GM19193 (cell line): ENCODE measurements around the gene COL23A1.

ENCODE experiments used
- POLR2A ChIP-seq: IDR thresholded peaks from 4 replicates; pipeline ENCODE4 v1.6.1; 2011; ENCODE audit not compliant: insufficient read depth, insufficient read length; ENCODE audit errors: extremely low read depth

Gene COL23A1

DNA sequence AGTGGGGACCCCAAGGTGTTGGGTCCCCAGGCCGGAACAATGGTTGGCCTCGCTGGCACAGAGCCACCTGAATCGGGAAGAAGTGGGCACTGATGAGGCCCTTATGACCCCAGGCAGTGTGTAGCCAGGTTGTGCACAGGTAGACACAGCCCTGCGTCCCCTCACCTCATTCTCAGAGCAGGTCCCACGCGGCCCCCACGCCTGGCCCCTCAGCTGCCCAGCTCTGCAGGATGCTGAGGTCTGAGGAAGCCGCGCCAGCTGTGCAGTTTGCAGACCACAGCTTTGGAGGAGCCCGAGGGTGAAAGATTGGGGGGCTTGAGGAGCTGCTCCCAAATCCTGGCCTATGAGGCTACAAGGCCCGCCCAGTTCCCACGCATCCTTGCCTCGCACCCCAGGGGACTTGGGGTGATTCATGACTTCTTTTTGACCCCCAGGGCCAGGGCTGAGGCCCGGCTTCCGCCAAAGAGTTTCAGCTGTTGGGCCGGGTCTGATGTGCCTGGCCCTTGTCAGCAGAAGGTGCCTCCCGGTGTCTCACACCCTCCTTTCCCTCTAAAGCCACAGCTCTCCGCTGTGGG, 269.8 kb downstream of the COL23A1 start:
- no peak for TF ChIP-seq POLR2A

GRCh38 chr5:178319541-178320041, 270.6 kb downstream of the COL23A1 start:
- TF ChIP-seq POLR2A = no peak

GRCh38 chr5:178318893-178319292, 271.3 kb downstream of the COL23A1 start:
- no peak for TF ChIP-seq POLR2A

DNA sequence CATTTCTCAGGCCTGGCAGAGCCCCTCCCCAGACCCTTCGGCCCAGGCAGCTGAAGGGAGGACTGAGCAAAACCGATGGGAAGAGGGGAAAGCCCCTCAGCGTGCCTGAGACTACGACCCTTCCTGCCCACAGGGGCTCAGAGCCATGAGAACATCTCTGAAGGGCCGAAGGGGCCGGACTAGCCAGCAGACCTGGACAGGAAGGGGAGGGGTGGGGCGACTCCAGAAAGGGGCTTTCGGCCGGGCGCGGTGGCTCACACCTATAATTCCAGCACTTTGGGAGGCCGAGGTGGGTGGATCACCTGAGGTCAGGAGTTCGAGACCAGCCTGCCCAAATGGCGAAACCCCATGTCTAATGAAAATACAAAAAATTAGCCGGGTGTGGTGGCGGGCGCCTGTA, 271.8 kb downstream of the COL23A1 start:
- no peak for TF ChIP-seq POLR2A

DNA sequence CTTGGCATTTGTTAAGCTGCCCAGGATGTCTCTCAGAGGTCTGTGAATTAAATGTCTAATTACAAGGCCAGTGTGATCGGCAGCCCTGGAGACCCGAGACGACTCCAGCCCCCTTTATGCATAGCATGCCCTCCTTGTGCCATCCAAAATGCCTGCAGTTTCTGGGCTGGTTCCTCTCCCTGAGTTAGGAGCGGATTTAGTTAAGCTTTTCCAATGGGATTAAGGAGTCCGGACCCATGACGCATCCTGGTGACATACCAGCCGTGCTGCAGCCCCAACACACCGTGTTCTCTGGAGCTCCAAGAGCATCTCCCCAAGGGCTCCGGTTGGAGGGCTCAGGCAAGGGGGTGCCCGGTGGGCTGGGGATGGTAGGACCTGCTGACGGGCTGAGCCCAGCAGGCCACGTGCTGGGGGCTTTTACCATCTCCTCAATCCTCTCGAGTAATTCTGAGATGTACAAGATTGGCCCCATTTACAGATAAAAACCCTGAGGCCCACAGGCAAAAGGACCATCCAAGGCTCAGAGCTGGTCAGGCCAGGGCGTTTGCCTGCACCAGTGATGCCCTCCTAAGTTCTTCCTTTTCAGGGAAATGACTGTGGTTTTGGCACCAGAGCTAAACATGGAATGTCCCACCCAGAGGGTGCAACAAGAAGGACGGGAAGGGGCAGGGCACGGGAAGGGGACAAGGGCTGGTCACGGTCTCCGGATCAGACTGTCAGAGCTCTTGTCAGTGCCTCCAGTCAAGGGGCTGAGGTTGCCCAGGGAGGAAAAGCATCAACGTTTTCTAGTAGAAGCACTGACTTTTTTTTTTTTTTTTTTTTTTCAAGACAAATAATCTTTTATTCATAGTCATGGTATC, 275.0 kb downstream of the COL23A1 start:
- TF ChIP-seq POLR2A = no peak

- no peak for TF ChIP-seq POLR2A
Observed at GRCh38 chr5:178314061-178314660, 276.0 kb downstream of the COL23A1 start.

DNA sequence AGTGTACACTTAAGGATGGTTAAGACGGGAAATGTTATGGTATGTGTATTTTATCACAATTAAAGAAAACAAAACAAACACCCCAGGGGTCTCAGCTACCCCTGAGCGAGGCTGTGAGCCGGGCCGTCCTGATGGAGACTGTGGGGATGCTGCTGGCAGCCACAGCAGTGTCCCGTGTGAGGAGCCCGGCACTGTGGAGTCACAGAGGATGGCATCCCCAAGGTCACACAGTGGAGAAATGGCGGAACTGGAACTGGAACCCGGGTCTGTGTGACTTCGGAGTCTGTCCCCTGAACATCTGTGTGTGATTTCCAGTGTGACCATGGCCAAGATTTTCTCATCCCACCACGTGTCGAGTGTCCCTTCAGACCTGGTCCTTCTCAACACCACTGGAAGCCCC, 276.9 kb downstream of the COL23A1 start:
- TF ChIP-seq POLR2A = no peak

- TF ChIP-seq POLR2A = no peak
Observed at GRCh38 chr5:178312880-178313282, 277.3 kb downstream of the COL23A1 start.

GRCh38 chr5:178310130-178310865, 279.9 kb downstream of the COL23A1 start:
- TF ChIP-seq POLR2A = no peak

DNA sequence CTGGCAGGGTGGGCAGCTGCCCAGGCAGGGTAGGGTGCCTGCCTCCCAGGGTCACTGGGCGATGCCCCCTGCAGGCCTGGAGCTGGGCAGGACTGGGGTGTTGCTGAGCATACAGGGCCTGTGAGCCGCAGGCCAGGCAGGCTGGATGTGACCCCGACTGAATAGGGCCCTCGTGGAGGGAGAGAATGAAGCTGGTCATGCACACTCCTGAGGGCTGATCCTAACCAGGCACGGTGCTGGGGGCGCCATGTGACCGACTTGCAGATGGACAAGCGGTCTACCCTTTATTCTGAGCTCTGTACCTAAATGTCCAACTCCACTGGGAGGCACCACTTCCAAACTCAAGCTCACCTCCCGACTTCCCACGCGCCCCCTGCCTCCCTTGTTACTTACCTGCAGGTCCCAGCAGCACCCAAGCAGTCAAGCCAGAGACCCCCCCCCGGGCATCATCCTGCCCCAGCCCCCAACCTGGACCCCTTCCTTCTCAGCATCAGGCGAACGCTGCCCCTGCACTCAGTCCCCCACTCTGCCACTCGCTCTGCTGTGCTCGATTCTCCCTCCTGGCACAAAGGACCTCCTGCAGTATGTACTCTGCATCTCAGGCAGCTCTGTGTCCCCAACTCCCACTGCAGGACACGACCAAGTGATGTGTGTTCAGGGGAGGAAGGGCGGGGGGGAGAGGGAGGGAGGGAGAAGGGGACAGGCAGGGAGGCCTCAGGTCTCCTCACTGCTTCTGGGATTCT, 280.8 kb downstream of the COL23A1 start:
- TF ChIP-seq POLR2A = no peak

DNA sequence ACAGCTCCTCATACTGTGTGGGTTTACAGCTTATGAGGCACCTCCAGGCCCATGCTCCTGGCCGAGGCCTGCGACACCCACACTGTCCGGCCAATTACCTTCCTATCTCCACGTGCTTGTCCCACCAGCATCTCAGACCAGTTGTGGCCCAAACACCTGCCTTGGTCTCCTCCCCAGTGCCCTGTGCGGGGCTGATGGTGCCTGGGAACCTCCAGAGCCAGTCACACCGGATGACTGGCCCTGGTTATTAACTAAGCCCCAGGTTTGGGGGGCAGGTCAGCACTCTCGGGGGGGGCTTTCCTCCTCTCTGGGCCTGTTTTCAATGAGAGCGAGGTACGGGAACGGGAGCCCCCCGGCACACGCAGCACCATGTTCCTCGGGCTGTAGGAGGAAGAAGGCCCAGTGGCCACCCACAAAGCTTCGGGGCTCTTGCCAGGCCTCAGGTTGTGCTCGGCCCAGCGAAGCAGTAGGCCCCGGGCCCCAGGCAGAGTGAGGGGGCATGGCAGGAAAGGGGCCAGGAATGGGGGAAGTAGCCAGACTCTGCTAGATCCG, 281.6 kb downstream of the COL23A1 start:
- no peak for TF ChIP-seq POLR2A

- no peak for TF ChIP-seq POLR2A
Observed at GRCh38 chr5:178307267-178308045, 282.7 kb downstream of the COL23A1 start.

GRCh38 chr5:178306430-178307225, 283.6 kb downstream of the COL23A1 start:
- no peak for TF ChIP-seq POLR2A

DNA sequence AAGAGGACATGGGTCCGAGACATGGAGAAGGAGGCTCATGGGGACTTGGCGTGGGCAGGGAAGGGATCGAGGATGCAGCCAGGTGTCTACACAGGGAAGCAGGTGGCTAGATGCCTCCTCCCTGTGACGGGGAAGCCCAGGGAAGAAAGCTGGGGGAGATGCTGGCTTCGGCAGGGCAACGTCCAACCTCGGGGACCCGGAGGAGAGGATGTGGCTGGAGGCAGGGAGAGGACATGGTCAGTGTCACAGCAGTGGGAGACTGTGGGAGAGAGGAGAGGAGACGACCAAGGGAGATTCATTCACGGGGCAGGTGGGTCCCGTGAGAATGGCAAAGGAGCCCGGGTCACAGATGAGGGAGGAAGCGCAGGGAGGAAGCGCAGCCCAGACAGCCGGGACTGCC, 284.4 kb downstream of the COL23A1 start:
- TF ChIP-seq POLR2A = no peak
